ENCODE data around the gene ADAMTS2. TPM values are rescaled to one million over a fixed set of nuclear protein-coding genes. Genes with fewer than 3 reads are reported as not detected.

ADAMTS2 gene
- total RNA-seq, 1 donor from 2014 or later = 1.2 TPM

DNA sequence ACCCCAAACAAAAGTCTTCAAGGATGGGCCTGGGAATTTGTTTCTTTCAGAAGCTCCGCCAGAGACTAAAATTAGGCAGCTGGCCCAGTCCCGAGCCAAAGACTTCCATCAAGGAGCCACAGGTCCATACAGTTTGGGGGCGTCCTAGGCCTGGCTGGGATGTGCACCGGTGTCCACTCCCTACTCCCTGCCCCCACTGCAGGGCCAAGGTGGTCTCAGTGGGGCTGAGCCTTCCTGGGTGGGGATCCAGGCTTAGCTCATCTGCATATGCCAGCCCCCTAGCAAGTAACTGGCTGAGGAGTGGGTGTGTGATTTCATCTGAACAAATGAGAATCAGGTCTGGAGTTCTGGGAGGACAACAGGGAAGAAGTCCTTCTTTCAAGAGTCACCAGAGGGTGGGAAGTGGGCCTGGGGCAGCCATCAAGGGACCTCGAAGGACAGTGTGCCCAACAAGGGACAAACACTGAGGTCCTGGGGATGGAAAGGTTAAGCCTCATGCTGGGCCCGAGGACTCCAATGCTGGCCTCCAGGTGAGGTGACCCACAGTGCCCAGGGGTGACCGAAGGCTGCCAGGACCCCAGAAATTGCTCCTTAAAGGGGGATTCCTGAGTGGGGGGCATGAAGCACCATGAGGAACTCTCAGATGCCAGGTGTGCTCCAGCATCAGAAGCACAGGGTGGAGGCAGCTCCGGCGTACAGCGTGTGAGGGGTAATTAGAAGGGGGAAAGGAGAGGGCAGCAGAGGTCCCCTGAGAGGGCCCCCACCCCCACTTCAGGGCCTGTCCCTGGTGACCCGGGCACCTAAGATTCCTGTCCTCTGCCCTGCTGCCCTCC, 193.8 kb downstream of the ADAMTS2 start:
- Mint-ChIP-seq H3K9me3 (peaks cover 4% of the 10 kb centered on the region), H3K4me3 (no peak overlapping the region), H3K27me3 (ENCODE audit: insufficient read depth, low read depth) (peaks cover 4% of the 10 kb centered on the region), H3K4me1 (no peaks in the 10 kb centered on the region), H3K27ac (no peak overlapping the region), H3K36me3 (peaks cover 2% of the 10 kb centered on the region)
- no peaks in the 10 kb centered on the region for H3K9me3 ChIP-seq (ENCODE audit: low read depth)
- DNase-seq (ENCODE audit: low spot score) = no peak
- H3K9ac ChIP-seq = no peak overlapping the region
- H3K79me2 ChIP-seq (ENCODE audit: low read depth) = no peaks in the 10 kb centered on the region
- no peaks in the 10 kb centered on the region for H3K36me3 ChIP-seq
- H3K4me3 ChIP-seq = no peak overlapping the region
- no peak overlapping the region for H2AFZ ChIP-seq (replicated peaks)
- no peaks in the 10 kb centered on the region for H3K4me1 ChIP-seq
- no peaks in the 10 kb centered on the region for H3F3A ChIP-seq (ENCODE audit: low read depth)
- H3K27ac ChIP-seq = no peak overlapping the region
- TF ChIP-seq EZH2 (IDR thresholded peaks at IDR 0.05) = no peak
- no peak for TF ChIP-seq EZH2phosphoT487 (IDR thresholded peaks at IDR 0.05)
- TF ChIP-seq, protein P1, sequence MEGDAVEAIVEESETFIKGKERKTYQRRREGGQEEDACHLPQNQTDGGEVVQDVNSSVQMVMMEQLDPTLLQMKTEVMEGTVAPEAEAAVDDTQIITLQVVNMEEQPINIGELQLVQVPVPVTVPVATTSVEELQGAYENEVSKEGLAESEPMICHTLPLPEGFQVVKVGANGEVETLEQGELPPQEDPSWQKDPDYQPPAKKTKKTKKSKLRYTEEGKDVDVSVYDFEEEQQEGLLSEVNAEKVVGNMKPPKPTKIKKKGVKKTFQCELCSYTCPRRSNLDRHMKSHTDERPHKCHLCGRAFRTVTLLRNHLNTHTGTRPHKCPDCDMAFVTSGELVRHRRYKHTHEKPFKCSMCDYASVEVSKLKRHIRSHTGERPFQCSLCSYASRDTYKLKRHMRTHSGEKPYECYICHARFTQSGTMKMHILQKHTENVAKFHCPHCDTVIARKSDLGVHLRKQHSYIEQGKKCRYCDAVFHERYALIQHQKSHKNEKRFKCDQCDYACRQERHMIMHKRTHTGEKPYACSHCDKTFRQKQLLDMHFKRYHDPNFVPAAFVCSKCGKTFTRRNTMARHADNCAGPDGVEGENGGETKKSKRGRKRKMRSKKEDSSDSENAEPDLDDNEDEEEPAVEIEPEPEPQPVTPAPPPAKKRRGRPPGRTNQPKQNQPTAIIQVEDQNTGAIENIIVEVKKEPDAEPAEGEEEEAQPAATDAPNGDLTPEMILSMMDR (IDR thresholded peaks at IDR 0.05) = no peak
- no peaks in the 10 kb centered on the region for H3K27me3 ChIP-seq
- no peak overlapping the region for H3K4me2 ChIP-seq
- no peaks in the 10 kb centered on the region for H4K20me1 ChIP-seq (ENCODE audit: low read depth)

DNA sequence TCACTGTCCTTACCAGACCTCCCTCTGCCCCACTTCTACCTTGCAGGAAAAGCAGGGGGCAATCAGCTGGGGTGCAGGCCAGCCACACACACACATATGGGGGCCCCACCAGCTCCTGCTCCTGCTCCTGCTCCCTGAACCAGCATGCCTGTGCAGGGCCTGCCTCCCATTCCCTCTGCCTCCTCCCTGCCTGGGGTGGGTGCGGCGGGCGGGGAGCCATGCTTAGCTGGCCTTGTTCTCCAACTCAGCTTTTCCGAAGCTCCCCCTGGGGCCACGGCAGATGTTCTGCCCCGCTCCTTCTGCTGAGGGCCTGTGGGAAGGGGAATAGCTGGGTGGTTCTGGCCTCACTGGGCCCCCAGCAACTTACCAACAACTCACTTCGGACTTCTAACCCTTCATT, 195.2 kb downstream of the ADAMTS2 start:
- H3K4me2 ChIP-seq = no peak overlapping the region
- TF ChIP-seq EZH2phosphoT487 (IDR thresholded peaks at IDR 0.05) = no peak
- no peak for TF ChIP-seq EZH2 (IDR thresholded peaks at IDR 0.05)
- TF ChIP-seq, protein P1 (IDR thresholded peaks at IDR 0.05) = no peak
- no peak overlapping the region for H3K4me3 ChIP-seq
- H3K27ac ChIP-seq = no peak overlapping the region
- H3K27me3 Mint-ChIP-seq (ENCODE audit: insufficient read depth, low read depth) = peaks cover 4% of the 10 kb centered on the region
- no peak overlapping the region for H3K4me3 Mint-ChIP-seq
- H3K79me2 ChIP-seq (ENCODE audit: low read depth) = no peaks in the 10 kb centered on the region
- H3K4me1 ChIP-seq = no peaks in the 10 kb centered on the region
- H3K4me1 Mint-ChIP-seq = peaks cover 3% of the 10 kb centered on the region
- no peaks in the 10 kb centered on the region for H4K20me1 ChIP-seq (ENCODE audit: low read depth)
- H3K9me3 Mint-ChIP-seq = peaks cover 4% of the 10 kb centered on the region
- no peak for DNase-seq (ENCODE audit: low spot score)
- H3F3A ChIP-seq (ENCODE audit: low read depth) = no peaks in the 10 kb centered on the region
- H3K9ac ChIP-seq = no peak overlapping the region
- no peaks in the 10 kb centered on the region for H3K27me3 ChIP-seq
- H3K36me3 ChIP-seq = no peaks in the 10 kb centered on the region
- no peaks in the 10 kb centered on the region for H3K9me3 ChIP-seq (ENCODE audit: low read depth)
- no peak overlapping the region for H3K27ac Mint-ChIP-seq
- no peaks in the 10 kb centered on the region for H3K36me3 Mint-ChIP-seq
- H2AFZ ChIP-seq (replicated peaks) = no peak overlapping the region

DNA sequence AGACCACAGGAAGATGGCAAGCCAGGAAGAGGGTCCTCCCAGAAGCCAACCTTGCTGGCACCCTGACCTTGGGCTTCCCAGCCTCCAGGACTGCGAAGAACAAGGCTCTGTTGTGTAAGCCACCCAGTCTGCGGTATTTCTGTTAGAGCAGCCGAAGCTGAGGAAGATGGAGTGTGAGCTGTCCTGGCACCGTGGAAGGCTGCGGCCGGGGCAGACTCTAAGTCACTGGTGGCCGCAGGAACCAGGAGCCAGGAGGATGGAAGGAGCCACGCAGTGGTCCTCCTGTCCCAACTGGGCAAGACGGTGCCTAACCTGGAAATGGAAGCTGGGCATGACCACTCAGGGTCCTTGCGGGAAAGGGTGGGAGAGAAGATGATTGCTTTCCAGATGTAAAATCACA, 196.0 kb downstream of the ADAMTS2 start:
- Mint-ChIP-seq H3K27me3 (ENCODE audit: insufficient read depth, low read depth) (peaks cover 4% of the 10 kb centered on the region), H3K27ac (no peak overlapping the region), H3K4me3 (no peak overlapping the region), H3K36me3 (no peaks in the 10 kb centered on the region), H3K9me3 (peaks cover 4% of the 10 kb centered on the region), H3K4me1 (peaks cover 3% of the 10 kb centered on the region)
- Histone ChIP-seq H4K20me1 (ENCODE audit: low read depth) (no peaks in the 10 kb centered on the region), H3K4me2 (no peak overlapping the region), H3K36me3 (no peaks in the 10 kb centered on the region), H3F3A (ENCODE audit: low read depth) (no peaks in the 10 kb centered on the region), H3K27me3 (no peaks in the 10 kb centered on the region), H3K79me2 (ENCODE audit: low read depth) (no peaks in the 10 kb centered on the region), H3K9ac (no peak overlapping the region), H2AFZ (replicated peaks) (no peak overlapping the region), H3K9me3 (ENCODE audit: low read depth) (no peaks in the 10 kb centered on the region), H3K27ac (no peak overlapping the region), H3K4me3 (no peak overlapping the region), H3K4me1 (no peaks in the 10 kb centered on the region)
- DNase-seq (ENCODE audit: low spot score) = no peak
- TF ChIP-seq, protein P1 (IDR thresholded peaks at IDR 0.05) = no peak
- TF ChIP-seq EZH2phosphoT487 (IDR thresholded peaks at IDR 0.05) (no peak), EZH2 (IDR thresholded peaks at IDR 0.05) (no peak)

Measured in neural progenitor cell (in vitro differentiated cells).